GM19025 (cell line): ENCODE results near the gene MIEN1.
"Not testable (repeated sequence)": the region's sequence is repeated elsewhere in the genome, so short reads cannot be mapped to it uniquely, and the experiment has no call there.

Experiments
- ATAC-seq: cut with Tn5 transposase; IDR thresholded peaks from one replicate; pipeline ENCODE4 v1.9.1; 2021; ENCODE audit warnings: mild to moderate bottlenecking, low read depth, moderate library complexity; ENCODE audit not compliant: unreplicated experiment

The MIEN1 gene

GRCh38 chr17:39730095-39730921 lies at the start of gene MIEN1:
Gene MIEN1 (minus strand): TSS chr17:39730532. CDS start chr17:39730495, 37 bp downstream.
- peak; percentile 94 for ATAC-seq

GRCh38 chr17:39777534-39778365 lies 47.4 kb upstream of the MIEN1 start:
- ATAC-seq: peak; percentile 47

DNA sequence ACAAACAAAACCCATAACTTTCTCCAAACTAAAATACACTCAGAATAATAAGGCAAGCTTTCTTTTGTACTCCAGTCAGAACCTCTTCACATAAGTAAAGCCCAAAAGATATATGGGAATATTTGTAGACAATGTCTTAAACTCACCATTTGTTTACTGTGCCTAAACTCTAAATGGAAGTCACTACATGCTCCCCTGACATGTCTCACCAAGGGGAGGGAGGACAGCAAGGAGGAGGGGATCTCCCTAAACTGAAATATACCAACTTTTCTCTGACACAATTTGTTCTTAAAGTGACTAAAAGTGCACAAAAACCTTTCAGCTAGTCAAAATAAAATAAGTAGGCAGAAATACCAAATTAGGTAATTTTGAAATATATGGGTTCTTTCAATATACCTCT lies 45.9 kb upstream of the MIEN1 start:
- no peak for ATAC-seq

DNA sequence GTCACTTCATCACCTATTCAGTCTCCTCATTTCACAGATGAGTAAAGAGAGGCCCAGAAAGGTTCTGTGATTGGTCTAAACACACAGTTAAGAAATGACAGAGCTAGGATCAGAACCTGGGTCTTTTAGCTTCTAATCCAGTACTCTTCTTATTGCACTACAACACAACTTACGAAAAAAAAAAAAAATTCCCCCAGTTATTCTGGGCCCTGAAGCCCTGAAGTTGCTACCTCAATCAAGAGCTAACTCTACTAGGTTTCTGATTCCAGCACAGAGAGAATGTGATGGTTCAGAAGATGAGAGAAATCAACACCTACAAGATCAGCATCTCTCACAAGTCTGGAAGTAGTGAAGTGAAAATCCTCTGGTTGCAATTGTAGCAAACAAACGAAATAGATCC lies 44.7 kb upstream of the MIEN1 start:
- ATAC-seq: no peak

DNA sequence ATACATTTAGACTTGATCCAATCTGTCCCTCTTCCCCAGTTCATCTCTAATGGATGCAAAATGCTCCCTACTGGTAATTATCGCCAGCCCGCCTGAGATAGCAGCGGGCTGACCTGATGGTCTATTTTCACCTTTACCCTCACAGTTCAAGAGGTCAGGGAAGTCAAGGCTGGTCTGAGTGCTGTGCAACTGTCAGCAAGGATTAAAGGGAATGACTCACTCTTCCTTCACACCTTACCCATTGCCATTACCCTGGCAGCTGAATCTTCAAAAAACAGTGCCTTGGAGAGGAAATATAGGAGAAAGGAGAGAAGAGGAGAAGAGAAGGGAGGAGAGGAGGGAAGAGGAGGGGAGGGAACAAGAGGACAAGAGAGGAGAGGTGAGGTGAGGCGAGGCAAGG lies 43.7 kb upstream of the MIEN1 start:
- no peak for ATAC-seq

GRCh38 chr17:39772987-39773934 lies 42.9 kb upstream of the MIEN1 start:
- ATAC-seq: no peak

DNA sequence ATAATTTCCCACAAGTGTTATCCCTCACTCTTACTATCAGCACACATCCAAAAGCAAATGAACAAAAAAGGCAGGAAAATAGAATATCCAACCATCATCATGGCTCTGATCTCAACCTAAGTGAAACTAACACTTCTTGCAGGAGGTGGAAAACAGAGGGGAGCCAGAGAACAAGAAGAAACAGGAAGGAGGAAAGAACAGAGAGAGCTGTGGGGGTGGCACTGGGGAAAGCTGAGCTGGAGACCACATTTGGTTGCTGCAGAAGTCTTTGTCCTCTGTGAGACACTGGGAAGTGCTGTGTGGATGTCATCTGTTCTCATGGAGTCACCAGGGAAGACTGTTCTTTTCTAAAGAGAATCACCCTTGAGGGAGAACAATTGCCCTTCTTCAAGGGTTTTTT lies 42.1 kb upstream of the MIEN1 start:
- ATAC-seq: no peak

- ATAC-seq: peak; percentile 44
Measured at GRCh38 chr17:39769974-39770587, 39.7 kb upstream of the MIEN1 start.

GRCh38 chr17:39767147-39767546 lies 36.8 kb upstream of the MIEN1 start:
- no peak for ATAC-seq

GRCh38 chr17:39765766-39766165 lies 35.4 kb upstream of the MIEN1 start:
- no peak for ATAC-seq

DNA sequence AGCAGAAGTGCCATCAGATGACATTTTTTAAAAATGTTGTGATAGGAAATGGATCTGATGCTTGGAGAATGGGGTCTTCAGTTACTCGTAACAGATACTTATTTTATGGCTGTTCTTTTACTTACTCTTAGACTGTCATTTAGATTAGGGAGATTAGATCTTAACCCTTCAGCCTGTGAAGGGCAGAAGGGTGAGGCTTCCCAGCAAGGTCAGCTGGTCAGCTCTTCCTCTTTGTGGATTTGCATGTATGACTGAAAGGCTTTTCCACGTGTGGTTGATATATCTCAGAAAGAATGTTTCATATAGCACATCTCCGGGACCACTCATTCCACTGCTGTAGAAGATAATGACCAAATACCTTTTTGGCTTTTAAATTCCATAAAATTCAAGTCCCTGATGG lies 34.8 kb upstream of the MIEN1 start:
- no peak for ATAC-seq

GRCh38 chr17:39764171-39764570 lies 33.8 kb upstream of the MIEN1 start:
- not testable (repeated sequence) for ATAC-seq

DNA sequence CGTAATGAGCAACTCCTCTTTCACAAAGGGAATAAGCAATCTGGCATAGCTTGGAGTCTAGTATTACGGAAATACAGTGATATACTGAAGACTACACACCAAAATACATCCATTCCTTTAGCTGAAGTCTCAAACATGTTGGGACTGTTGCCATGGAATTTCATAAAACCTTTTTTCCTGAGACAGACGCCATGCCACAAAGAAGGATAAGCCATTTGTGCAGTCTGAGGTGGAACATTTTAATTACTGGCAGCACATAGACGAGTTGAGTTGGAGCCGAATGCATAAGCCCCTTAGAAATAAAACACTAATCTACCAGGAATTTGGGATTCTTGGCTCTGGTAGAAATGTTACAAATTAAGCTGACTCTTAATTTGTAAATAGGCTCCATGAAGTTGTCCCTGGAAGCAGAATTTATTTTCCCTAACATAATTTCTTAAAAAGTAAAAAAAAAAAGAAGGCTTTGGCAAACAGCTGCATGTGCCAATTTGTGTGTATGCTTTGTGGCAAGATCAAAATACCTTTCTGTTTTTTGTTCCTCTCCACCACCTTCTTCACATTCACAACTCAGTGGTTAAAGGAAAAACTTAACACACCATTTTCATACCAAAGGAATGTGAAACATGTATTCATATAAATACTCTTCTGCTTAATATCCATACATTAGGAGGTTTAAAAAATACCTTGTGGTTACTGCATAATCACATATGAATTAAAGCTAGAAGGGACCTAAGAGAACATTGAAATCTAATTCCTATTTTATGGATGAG lies 32.9 kb upstream of the MIEN1 start:
- ATAC-seq: no peak

DNA sequence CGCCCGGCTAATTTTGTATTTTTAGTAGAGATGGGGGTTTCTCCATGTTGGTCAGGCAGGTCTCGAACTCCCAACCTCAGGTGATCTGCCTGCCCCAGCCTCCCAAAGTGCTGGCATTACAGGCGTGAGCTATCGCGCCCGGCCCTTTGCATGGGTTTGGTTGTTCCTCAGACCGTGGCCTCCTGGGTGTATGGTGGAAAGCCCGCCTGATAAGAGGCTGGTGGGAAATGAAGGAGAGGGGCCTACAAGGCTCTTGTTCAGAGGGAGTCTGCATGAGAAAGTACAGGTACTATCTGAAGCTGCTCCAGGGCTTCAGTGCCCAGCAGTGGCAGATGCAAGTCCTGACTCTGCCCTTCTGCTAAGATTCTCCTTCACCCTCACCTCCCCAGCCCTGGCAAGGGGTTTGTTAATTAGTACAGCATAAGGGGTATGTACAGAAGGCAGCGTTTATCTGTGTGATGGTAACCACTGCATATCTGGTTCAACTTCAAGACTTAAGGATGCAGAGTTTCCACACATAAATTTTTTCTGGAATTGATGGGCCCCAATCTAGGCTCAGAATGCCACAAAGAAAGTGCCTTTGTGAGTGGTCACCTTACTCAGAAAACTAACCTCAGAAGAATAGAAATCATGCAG lies 31.6 kb upstream of the MIEN1 start:
- ATAC-seq: no peak

- no peak for ATAC-seq
Measured at GRCh38 chr17:39759204-39759603, 28.9 kb upstream of the MIEN1 start.

- ATAC-seq: no peak
Measured at GRCh38 chr17:39757931-39758873, 27.9 kb upstream of the MIEN1 start.

GRCh38 chr17:39757176-39757662 lies 26.9 kb upstream of the MIEN1 start:
- no peak for ATAC-seq
